Common myeloid progenitor, CD34-positive (primary cell): ENCODE measurements around the gene PPA1.
"Not testable (repeated sequence)": the region's sequence is repeated elsewhere in the genome, so short reads cannot be mapped to it uniquely, and the experiment has no call there.

Experiments used
- CTCF ChIA-PET: fragments of 350-600 bp; sonication (Branson Sonifier 250); formaldehyde crosslinking; loops from one replicate; lab custom pipeline; 2021; ENCODE audit warnings: antibody characterized with exemption; lab: Charles Lee
- POLR2A ChIA-PET: fragments of 350-600 bp; sonication (Branson Sonifier 250); formaldehyde crosslinking; loops from one replicate; lab custom pipeline; 2021; ENCODE audit warnings: antibody characterized with exemption; lab: Charles Lee
- DNase-seq, 3 donors: peaks; one replicate each; pipeline versions ENCODE4 v3.0.0 to v3.0.0-alpha.2; 2013
- H3K27ac ChIP-seq, 2 experiments: 1 replicate in 1 of 2; 2 replicates in 1 of 2; pipeline ENCODE4 v1.7.0; 2013; ENCODE audit warnings: inconsistent platforms in 2 of 2, low read length in 2 of 2, mild to moderate bottlenecking in 2 of 2, low read depth in 1 of 2, moderate library complexity in 1 of 2; ENCODE audit not compliant: severe bottlenecking in 2 of 2, insufficient read depth in 1 of 2, poor library complexity in 1 of 2
- H3K27me3 ChIP-seq, 5 experiments: replicated peaks in 2 of 5; 1 replicate in 3 of 5; 2 replicates in 2 of 5; pipeline versions ENCODE4 v1.6.1 to v1.7.0; 2013; ENCODE audit warnings: low read length in 4 of 5, mild to moderate bottlenecking in 2 of 5, moderate library complexity in 2 of 5, inconsistent platforms in 1 of 5; ENCODE audit not compliant: insufficient read depth in 5 of 5, control insufficient read depth in 4 of 5
- H3K36me3 ChIP-seq, 4 experiments: 1 replicate in 2 of 4; 2 replicates in 2 of 4; pipeline versions ENCODE4 v1.6.1 to v1.7.0; 2013; ENCODE audit warnings: low read length in 3 of 4, control low read depth in 1 of 4, mild to moderate bottlenecking in 1 of 4; ENCODE audit not compliant: control insufficient read depth in 4 of 4, insufficient read depth in 4 of 4
- H3K4me1 ChIP-seq, 4 experiments: 1 replicate in 3 of 4; 2 replicates in 1 of 4; pipeline versions ENCODE4 v1.6.1 to v1.7.1; 2013; ENCODE audit warnings: low read length in 3 of 4, mild to moderate bottlenecking in 3 of 4, control low read depth in 1 of 4, inconsistent platforms in 1 of 4, moderate library complexity in 1 of 4; ENCODE audit not compliant: control insufficient read depth in 4 of 4, insufficient read depth in 4 of 4; ENCODE audit errors: control extremely low read depth in 1 of 4
- H3K4me3 ChIP-seq, 7 experiments: 1 replicate in 4 of 7; 2 replicates in 3 of 7; pipeline versions ENCODE4 v1.5.1 to v1.7.0; 2013; ENCODE audit warnings: mild to moderate bottlenecking in 7 of 7, low read length in 6 of 7, moderate library complexity in 6 of 7, inconsistent platforms in 2 of 7, low read depth in 2 of 7, control low read depth in 1 of 7; ENCODE audit not compliant: insufficient read depth in 4 of 7, control insufficient read depth in 1 of 7; ENCODE audit errors: extremely low read depth in 1 of 7
- H3K9me3 ChIP-seq, 5 experiments: 1 replicate in 4 of 5; 2 replicates in 1 of 5; pipeline versions ENCODE4 v1.6.1 to v1.7.1; 2013; ENCODE audit warnings: low read length in 4 of 5, mild to moderate bottlenecking in 2 of 5, inconsistent platforms in 1 of 5, low read depth in 1 of 5, moderate library complexity in 1 of 5; ENCODE audit not compliant: control insufficient read depth in 4 of 5, insufficient read depth in 2 of 5; ENCODE audit errors: control extremely low read depth in 1 of 5
- WGBS: methylation state at CpG from one replicate; pipeline ENCODE4 v1.1.5; 2013; ENCODE audit not compliant: insufficient coverage; 5-methylcytosine and 5-hydroxymethylcytosine counted together

The PPA1 gene

GRCh38 chr10:70266056-70266455 lies 32.8 kb upstream of the PPA1 start:
- POLR2A ChIA-PET, result no interaction called here
- peaks cover 0 to 20% (median 4%) of the 10 kb centered on the region in 5 experiments for H3K27me3 ChIP-seq
- peaks cover 0 to 5% (median 0%) of the 10 kb centered on the region in 5 experiments for H3K9me3 ChIP-seq
- WGBS, result 100% methylated on average over 7 of the region's 7 CpGs
- H3K4me3 ChIP-seq, result no peak overlapping the region
- no peaks in the 10 kb centered on the region for H3K4me1 ChIP-seq
- no peak for DNase-seq
- H3K36me3 ChIP-seq, result no peaks in the 10 kb centered on the region
- H3K27ac ChIP-seq, result no peak overlapping the region
- CTCF ChIA-PET, result interaction anchor here (0.6 to 2.1 kb wide), 14 partner anchors 8 to 124 kb away, joined by 3 to 10 read pairs (median 6); no protein-coding TSS in a partner anchor

- no peaks in the 10 kb centered on the region for H3K4me1 ChIP-seq
- H3K4me3 ChIP-seq, result no peak overlapping the region
- peaks cover 0 to 24% (median 4%) of the 10 kb centered on the region in 5 experiments for H3K27me3 ChIP-seq
- POLR2A ChIA-PET, result interaction anchor here (0.6 kb wide), 1 partner anchor 10 kb away, joined by 5 read pairs; no protein-coding TSS in a partner anchor
- H3K27ac ChIP-seq, result no peak overlapping the region
- CTCF ChIA-PET, result interaction anchor here (0.7 to 2.1 kb wide), 24 partner anchors 9 to 125 kb away, joined by 3 to 11 read pairs (median 5); no protein-coding TSS in a partner anchor
- WGBS, result 44% methylated on average over 6 of the region's 10 CpGs
- peaks cover 0 to 6% (median 0%) of the 10 kb centered on the region in 5 experiments for H3K9me3 ChIP-seq
- peak in 2 of 3 donors; percentile 31 to 38 for DNase-seq
- H3K36me3 ChIP-seq, result no peaks in the 10 kb centered on the region
Observed at GRCh38 chr10:70265032-70265689, 31.9 kb upstream of the PPA1 start.

DNA sequence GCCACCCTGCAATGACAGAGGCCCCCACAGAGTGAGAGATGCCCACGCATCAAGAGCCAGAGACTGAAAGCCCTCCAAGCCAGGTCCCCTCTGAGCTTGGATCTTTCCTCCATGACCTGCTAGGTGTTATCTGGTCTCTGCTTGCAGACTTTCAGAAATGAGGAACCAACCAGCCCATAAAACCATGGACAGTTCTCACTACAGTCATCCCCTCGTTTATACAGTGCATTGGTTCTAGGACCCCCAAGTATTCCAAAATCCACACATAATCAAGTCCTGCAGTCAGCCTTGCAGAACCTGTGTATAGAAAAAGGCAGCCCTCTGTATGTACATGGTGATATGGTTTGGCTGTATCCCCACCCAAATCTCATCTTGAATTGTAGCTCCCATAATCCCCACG lies 27.5 kb upstream of the PPA1 start:
- CTCF ChIA-PET, result interaction anchor here (1.6 to 5.2 kb wide), 3 partner anchors 28 to 104 kb away, joined by 4 to 18 read pairs (median 5); partner anchors contain the start of gene PPA1

DNA sequence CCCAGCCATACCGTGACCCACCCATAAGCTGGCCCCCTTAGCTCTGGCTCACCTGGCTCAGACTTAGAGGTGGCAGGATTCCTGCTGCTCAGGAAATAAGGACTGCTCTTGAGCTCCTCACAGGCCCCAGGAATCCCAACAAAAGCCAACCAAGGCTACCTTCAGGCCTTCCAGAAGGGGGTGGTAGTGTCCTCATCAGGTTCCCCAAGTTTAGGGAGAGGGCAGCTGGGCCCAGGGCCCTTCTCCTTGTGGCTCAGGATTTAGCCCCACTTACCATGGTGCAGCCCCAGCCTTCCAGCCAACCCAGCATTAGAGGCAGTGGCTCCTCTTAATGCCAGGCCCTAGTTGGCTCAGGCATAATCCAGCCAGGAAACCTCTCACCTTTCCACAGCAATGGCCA lies 27.0 kb upstream of the PPA1 start:
- no CpG with 5 or more reads among the region's 1 CpG for WGBS
- DNase-seq, result no peak
- Histone ChIP-seq H3K9me3 (peaks cover 0 to 6% (median 0%) of the 10 kb centered on the region in 5 experiments), H3K4me1 (peaks cover 0 to 11% (median 8%) of the 10 kb centered on the region in 4 experiments), H3K4me3 (no peak overlapping the region), H3K27me3 (peaks cover 3 to 54% (median 20%) of the 10 kb centered on the region in 5 experiments), H3K36me3 (no peaks in the 10 kb centered on the region), H3K27ac (no peak overlapping the region)
- POLR2A ChIA-PET, result no interaction called here
- CTCF ChIA-PET, result interaction anchor here (1.0 to 5.2 kb wide), 4 partner anchors 28 to 104 kb away, joined by 3 to 18 read pairs (median 4); partner anchors contain the start of gene PPA1

More for the DNA sequence above, 27.5 kb upstream of the PPA1 start:
- Histone ChIP-seq H3K27ac (no peak overlapping the region), H3K9me3 (peaks cover 0 to 6% (median 0%) of the 10 kb centered on the region in 5 experiments), H3K4me3 (no peak overlapping the region), H3K36me3 (no peaks in the 10 kb centered on the region), H3K27me3 (peaks cover 3 to 49% (median 17%) of the 10 kb centered on the region in 5 experiments), H3K4me1 (peaks cover 0 to 6% (median 3%) of the 10 kb centered on the region in 4 experiments)
- 82% methylated on average over 2 of the region's 3 CpGs for WGBS
- DNase-seq, result no peak
- POLR2A ChIA-PET, result no interaction called here

- no peak overlapping the region for H3K27ac ChIP-seq
- H3K36me3 ChIP-seq, result no peaks in the 10 kb centered on the region
- ChIA-PET POLR2A (no interaction called here), CTCF (interaction anchor here (1.7 kb wide), 1 partner anchor 12 kb away, joined by 3 read pairs; no protein-coding TSS in a partner anchor)
- H3K9me3 ChIP-seq, result peaks cover 0 to 9% (median 0%) of the 10 kb centered on the region in 5 experiments
- no peak overlapping the region for H3K4me3 ChIP-seq
- H3K4me1 ChIP-seq, result peaks cover 0 to 14% (median 11%) of the 10 kb centered on the region in 4 experiments
- no CpG with 5 or more reads among the region's 1 CpG for WGBS
- DNase-seq, result no peak
- H3K27me3 ChIP-seq, result peaks cover 3 to 66% (median 37%) of the 10 kb centered on the region in 5 experiments
Observed at GRCh38 chr10:70258216-70258615, 25.0 kb upstream of the PPA1 start.

DNA sequence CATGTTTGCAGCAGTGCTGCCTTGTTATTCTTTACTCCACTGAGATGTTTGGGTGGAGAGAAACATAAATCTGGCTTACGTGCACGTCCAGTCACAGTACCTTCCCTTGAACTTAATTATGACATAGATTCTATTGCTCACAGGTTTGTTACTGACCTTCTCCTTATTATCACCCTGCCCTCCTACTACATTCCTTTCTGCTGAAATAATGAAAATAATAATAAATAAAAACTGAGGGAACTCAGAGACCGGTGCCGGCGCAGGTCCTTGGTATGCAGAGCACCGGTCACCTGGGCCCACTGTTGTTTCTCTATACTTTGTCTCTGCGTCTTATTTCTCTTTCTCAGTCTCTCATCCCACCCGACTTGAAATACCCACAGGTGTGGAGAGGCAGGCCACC lies 24.6 kb upstream of the PPA1 start:
- H3K36me3 ChIP-seq, H3K9me3 ChIP-seq, H3K4me3 ChIP-seq, H3K27ac ChIP-seq, DNase-seq, POLR2A ChIA-PET: not testable (repeated sequence)
- H3K4me1 ChIP-seq, result peaks cover 0 to 14% (median 11%) of the 10 kb centered on the region in 4 experiments
- CTCF ChIA-PET, result interaction anchor here (1.7 kb wide), 1 partner anchor 12 kb away, joined by 3 read pairs; no protein-coding TSS in a partner anchor
- H3K27me3 ChIP-seq, result peaks cover 3 to 68% (median 40%) of the 10 kb centered on the region in 5 experiments
- 100% methylated on average over 1 of the region's 8 CpGs for WGBS
